T47D (cell line): ENCODE data around the gene B3GALT6.

Source experiments
- DNase-seq, 2 experiments: peaks; one replicate each; pipeline versions ENCODE4 v3.0.0 to v3.0.0-alpha.2; 2011 to 2012; ENCODE audit warnings: low read depth in 1 of 2, low spot score in 1 of 2
- JUND ChIP-seq: IDR thresholded peaks from 2 replicates; pipeline ENCODE4 v1.6.1; 2012; ENCODE audit warnings: low read depth
- in situ Hi-C: cut with HindIII; loops from 2 replicates; pipeline ENCODE4 v1.10.0; 2016; ENCODE audit warnings: low sequenced_read_pairs, low pct_unique_long_range_greater_than_20kb

Gene B3GALT6

GRCh38 chr1:1253314-1253713 is 21.3 kb downstream of the B3GALT6 start:
- in situ Hi-C loops: no loop called here
- no peak for TF ChIP-seq JUND
- DNase-seq: no peak

GRCh38 chr1:1253972-1254666 is 22.1 kb downstream of the B3GALT6 start:
- in situ Hi-C loops: no loop called here
- DNase-seq: no peak
- no peak for TF ChIP-seq JUND

GRCh38 chr1:1254667-1254998 is 22.6 kb downstream of the B3GALT6 start:
- TF ChIP-seq JUND: no peak
- no peak for DNase-seq
- in situ Hi-C loops: no loop called here

GRCh38 chr1:1255078-1255477 is 23.0 kb downstream of the B3GALT6 start:
- no peak for TF ChIP-seq JUND
- in situ Hi-C loops: no loop called here

GRCh38 chr1:1255611-1256010 is 23.6 kb downstream of the B3GALT6 start:
- DNase-seq: no peak
- in situ Hi-C loops: no loop called here
- no peak for TF ChIP-seq JUND

More at GRCh38 chr1:1255078-1255477, 23.0 kb downstream of the B3GALT6 start:
- DNase-seq: no peak

- no peak for DNase-seq
- in situ Hi-C loops: no loop called here
- no peak for TF ChIP-seq JUND
Measured at GRCh38 chr1:1256956-1257871, 25.2 kb downstream of the B3GALT6 start.

GRCh38 chr1:1259119-1259488 is 27.1 kb downstream of the B3GALT6 start:
- TF ChIP-seq JUND: no peak
- in situ Hi-C loops: no loop called here
- DNase-seq: no peak

GRCh38 chr1:1259540-1259939 is 27.5 kb downstream of the B3GALT6 start:
- in situ Hi-C loops: no loop called here
- DNase-seq: no peak
- TF ChIP-seq JUND: no peak

- DNase-seq: no peak
- no peak for TF ChIP-seq JUND
- in situ Hi-C loops: no loop called here
Measured at GRCh38 chr1:1259951-1260600, 28.0 kb downstream of the B3GALT6 start.

GRCh38 chr1:1260843-1261560 is 29.0 kb downstream of the B3GALT6 start:
- in situ Hi-C loops: no loop called here
- DNase-seq: no peak
- no peak for TF ChIP-seq JUND

- no peak for DNase-seq
- in situ Hi-C loops: no loop called here
- TF ChIP-seq JUND: no peak
Measured at GRCh38 chr1:1262071-1262470, 30.0 kb downstream of the B3GALT6 start.

GRCh38 chr1:1262758-1263157 is 30.7 kb downstream of the B3GALT6 start:
- no peak for DNase-seq
- in situ Hi-C loops: no loop called here
- no peak for TF ChIP-seq JUND
